GM23338 (cell line): ENCODE results near the gene SYMPK.

ENCODE experiments used
- CREB1 ChIP-seq: fragments of 250-450 bp; sonication (Bioruptor Pico); IDR thresholded peaks from 2 replicates; pipeline ENCODE4 v1.5.0; 2020; ENCODE audit warnings: low read depth, mild to moderate bottlenecking, moderate library complexity
- EZH2 ChIP-seq: fragments of 200-600 bp; sonication (generic); IDR thresholded peaks from one replicate; pipeline ENCODE4 v1.8.0; 2017; ENCODE audit warnings: antibody characterized with exemption, mild to moderate bottlenecking, low read depth; ENCODE audit not compliant: unreplicated experiment
- EZH2phosphoT487 ChIP-seq: fragments of 200-600 bp; sonication (generic); IDR thresholded peaks from one replicate; pipeline ENCODE4 v1.8.1; 2018; ENCODE audit warnings: antibody characterized with exemption; ENCODE audit not compliant: unreplicated experiment
- JUNB ChIP-seq: IDR thresholded peaks from one replicate; pipeline ENCODE4 v1.6.1; 2016; ENCODE audit warnings: antibody characterized with exemption; ENCODE audit not compliant: unreplicated experiment
- NANOG ChIP-seq: IDR thresholded peaks from 2 replicates; pipeline ENCODE4 v1.6.1; 2016; ENCODE audit warnings: antibody characterized with exemption, borderline replicate concordance
- POLR2AphosphoS5 ChIP-seq: IDR thresholded peaks from 2 replicates; pipeline ENCODE4 v1.6.1; 2016; ENCODE audit warnings: antibody characterized with exemption, low read depth
- STAT1 ChIP-seq: IDR thresholded peaks from one replicate; pipeline ENCODE4 v1.6.1; 2016; ENCODE audit warnings: antibody characterized with exemption; ENCODE audit not compliant: unreplicated experiment
- ZNF114 ChIP-seq: fragments of 250-450 bp; sonication (Bioruptor Pico); IDR thresholded peaks from 2 replicates; pipeline ENCODE4 v1.5.0; 2020; ENCODE audit warnings: mild to moderate bottlenecking, moderate library complexity
- ZNF331 ChIP-seq: fragments of 250-450 bp; sonication (Bioruptor Pico); IDR thresholded peaks from 2 replicates; pipeline ENCODE4 v1.5.0; 2020; ENCODE audit warnings: low read depth, mild to moderate bottlenecking, moderate library complexity
- TF ChIP-seq, protein P1 (sequence below), 2 experiments: fragments of 200-600 bp in 1 of 2; sonication (generic) in 1 of 2; conservative IDR thresholded peaks; 2 replicates each; pipeline versions ENCODE4 v1.5.1 to v1.6.1; 2016 to 2017; ENCODE audit warnings: antibody characterized with exemption in 2 of 2, low read depth in 2 of 2, mild to moderate bottlenecking in 2 of 2, moderate library complexity in 1 of 2
- TF ChIP-seq, protein P2 (sequence below): IDR thresholded peaks from one replicate; pipeline ENCODE4 v1.6.1; 2018; ENCODE audit warnings: antibody characterized with exemption; ENCODE audit not compliant: unreplicated experiment
- TF ChIP-seq, protein P3 (sequence below): IDR thresholded peaks from 2 replicates; pipeline ENCODE4 v1.6.1; 2016; ENCODE audit warnings: antibody characterized with exemption
- TF ChIP-seq, protein P4 (sequence below): fragments of 250-450 bp; sonication (Bioruptor Pico); IDR thresholded peaks from 2 replicates; pipeline ENCODE4 v1.5.0; 2020; ENCODE audit warnings: mild to moderate bottlenecking, moderate library complexity

DNA sequence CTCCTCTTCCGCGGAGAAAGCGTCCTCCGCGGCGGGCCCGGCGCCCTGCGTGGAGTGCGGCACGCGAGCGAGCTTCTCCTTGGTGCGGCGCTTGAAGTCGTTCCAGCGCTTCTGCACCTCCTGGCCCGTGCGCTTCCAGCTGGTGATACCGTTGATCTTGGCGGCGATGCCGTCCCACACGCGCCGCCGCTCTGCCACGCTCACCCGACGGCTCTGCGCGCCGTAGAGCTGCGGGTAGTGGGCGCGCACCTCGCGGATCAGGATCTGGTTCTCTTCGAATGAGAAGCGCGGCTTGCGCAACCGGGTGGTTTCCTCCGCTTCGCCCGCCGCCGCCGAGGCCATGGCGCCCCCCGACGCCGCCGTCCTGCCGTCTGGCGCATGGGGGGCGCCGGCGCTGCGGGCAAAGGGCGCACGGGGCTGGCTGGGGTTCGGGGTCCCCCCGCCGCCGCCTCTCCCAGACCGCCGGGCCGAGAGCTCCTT, 38.5 kb upstream of the SYMPK start:
- TF ChIP-seq, protein P1, sequence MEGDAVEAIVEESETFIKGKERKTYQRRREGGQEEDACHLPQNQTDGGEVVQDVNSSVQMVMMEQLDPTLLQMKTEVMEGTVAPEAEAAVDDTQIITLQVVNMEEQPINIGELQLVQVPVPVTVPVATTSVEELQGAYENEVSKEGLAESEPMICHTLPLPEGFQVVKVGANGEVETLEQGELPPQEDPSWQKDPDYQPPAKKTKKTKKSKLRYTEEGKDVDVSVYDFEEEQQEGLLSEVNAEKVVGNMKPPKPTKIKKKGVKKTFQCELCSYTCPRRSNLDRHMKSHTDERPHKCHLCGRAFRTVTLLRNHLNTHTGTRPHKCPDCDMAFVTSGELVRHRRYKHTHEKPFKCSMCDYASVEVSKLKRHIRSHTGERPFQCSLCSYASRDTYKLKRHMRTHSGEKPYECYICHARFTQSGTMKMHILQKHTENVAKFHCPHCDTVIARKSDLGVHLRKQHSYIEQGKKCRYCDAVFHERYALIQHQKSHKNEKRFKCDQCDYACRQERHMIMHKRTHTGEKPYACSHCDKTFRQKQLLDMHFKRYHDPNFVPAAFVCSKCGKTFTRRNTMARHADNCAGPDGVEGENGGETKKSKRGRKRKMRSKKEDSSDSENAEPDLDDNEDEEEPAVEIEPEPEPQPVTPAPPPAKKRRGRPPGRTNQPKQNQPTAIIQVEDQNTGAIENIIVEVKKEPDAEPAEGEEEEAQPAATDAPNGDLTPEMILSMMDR (conservative IDR thresholded peaks at IDR 0.05; ENCODE audit: low read depth in 2 of 2), result no peak
- TF ChIP-seq POLR2AphosphoS5, result no peak
- TF ChIP-seq EZH2, result no peak
- TF ChIP-seq, protein P2, sequence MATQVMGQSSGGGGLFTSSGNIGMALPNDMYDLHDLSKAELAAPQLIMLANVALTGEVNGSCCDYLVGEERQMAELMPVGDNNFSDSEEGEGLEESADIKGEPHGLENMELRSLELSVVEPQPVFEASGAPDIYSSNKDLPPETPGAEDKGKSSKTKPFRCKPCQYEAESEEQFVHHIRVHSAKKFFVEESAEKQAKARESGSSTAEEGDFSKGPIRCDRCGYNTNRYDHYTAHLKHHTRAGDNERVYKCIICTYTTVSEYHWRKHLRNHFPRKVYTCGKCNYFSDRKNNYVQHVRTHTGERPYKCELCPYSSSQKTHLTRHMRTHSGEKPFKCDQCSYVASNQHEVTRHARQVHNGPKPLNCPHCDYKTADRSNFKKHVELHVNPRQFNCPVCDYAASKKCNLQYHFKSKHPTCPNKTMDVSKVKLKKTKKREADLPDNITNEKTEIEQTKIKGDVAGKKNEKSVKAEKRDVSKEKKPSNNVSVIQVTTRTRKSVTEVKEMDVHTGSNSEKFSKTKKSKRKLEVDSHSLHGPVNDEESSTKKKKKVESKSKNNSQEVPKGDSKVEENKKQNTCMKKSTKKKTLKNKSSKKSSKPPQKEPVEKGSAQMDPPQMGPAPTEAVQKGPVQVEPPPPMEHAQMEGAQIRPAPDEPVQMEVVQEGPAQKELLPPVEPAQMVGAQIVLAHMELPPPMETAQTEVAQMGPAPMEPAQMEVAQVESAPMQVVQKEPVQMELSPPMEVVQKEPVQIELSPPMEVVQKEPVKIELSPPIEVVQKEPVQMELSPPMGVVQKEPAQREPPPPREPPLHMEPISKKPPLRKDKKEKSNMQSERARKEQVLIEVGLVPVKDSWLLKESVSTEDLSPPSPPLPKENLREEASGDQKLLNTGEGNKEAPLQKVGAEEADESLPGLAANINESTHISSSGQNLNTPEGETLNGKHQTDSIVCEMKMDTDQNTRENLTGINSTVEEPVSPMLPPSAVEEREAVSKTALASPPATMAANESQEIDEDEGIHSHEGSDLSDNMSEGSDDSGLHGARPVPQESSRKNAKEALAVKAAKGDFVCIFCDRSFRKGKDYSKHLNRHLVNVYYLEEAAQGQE, result no peak
- no peak for TF ChIP-seq EZH2phosphoT487
- no peak for TF ChIP-seq STAT1
- TF ChIP-seq JUNB, result no peak
- no peak for TF ChIP-seq ZNF114 (CRISPR knock-in tag)
- no peak for TF ChIP-seq NANOG
- TF ChIP-seq CREB1 (CRISPR knock-in tag), result no peak
- TF ChIP-seq, protein P3, sequence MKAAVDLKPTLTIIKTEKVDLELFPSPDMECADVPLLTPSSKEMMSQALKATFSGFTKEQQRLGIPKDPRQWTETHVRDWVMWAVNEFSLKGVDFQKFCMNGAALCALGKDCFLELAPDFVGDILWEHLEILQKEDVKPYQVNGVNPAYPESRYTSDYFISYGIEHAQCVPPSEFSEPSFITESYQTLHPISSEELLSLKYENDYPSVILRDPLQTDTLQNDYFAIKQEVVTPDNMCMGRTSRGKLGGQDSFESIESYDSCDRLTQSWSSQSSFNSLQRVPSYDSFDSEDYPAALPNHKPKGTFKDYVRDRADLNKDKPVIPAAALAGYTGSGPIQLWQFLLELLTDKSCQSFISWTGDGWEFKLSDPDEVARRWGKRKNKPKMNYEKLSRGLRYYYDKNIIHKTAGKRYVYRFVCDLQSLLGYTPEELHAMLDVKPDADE, result no peak
- TF ChIP-seq ZNF331, result no peak
- TF ChIP-seq, protein P4, sequence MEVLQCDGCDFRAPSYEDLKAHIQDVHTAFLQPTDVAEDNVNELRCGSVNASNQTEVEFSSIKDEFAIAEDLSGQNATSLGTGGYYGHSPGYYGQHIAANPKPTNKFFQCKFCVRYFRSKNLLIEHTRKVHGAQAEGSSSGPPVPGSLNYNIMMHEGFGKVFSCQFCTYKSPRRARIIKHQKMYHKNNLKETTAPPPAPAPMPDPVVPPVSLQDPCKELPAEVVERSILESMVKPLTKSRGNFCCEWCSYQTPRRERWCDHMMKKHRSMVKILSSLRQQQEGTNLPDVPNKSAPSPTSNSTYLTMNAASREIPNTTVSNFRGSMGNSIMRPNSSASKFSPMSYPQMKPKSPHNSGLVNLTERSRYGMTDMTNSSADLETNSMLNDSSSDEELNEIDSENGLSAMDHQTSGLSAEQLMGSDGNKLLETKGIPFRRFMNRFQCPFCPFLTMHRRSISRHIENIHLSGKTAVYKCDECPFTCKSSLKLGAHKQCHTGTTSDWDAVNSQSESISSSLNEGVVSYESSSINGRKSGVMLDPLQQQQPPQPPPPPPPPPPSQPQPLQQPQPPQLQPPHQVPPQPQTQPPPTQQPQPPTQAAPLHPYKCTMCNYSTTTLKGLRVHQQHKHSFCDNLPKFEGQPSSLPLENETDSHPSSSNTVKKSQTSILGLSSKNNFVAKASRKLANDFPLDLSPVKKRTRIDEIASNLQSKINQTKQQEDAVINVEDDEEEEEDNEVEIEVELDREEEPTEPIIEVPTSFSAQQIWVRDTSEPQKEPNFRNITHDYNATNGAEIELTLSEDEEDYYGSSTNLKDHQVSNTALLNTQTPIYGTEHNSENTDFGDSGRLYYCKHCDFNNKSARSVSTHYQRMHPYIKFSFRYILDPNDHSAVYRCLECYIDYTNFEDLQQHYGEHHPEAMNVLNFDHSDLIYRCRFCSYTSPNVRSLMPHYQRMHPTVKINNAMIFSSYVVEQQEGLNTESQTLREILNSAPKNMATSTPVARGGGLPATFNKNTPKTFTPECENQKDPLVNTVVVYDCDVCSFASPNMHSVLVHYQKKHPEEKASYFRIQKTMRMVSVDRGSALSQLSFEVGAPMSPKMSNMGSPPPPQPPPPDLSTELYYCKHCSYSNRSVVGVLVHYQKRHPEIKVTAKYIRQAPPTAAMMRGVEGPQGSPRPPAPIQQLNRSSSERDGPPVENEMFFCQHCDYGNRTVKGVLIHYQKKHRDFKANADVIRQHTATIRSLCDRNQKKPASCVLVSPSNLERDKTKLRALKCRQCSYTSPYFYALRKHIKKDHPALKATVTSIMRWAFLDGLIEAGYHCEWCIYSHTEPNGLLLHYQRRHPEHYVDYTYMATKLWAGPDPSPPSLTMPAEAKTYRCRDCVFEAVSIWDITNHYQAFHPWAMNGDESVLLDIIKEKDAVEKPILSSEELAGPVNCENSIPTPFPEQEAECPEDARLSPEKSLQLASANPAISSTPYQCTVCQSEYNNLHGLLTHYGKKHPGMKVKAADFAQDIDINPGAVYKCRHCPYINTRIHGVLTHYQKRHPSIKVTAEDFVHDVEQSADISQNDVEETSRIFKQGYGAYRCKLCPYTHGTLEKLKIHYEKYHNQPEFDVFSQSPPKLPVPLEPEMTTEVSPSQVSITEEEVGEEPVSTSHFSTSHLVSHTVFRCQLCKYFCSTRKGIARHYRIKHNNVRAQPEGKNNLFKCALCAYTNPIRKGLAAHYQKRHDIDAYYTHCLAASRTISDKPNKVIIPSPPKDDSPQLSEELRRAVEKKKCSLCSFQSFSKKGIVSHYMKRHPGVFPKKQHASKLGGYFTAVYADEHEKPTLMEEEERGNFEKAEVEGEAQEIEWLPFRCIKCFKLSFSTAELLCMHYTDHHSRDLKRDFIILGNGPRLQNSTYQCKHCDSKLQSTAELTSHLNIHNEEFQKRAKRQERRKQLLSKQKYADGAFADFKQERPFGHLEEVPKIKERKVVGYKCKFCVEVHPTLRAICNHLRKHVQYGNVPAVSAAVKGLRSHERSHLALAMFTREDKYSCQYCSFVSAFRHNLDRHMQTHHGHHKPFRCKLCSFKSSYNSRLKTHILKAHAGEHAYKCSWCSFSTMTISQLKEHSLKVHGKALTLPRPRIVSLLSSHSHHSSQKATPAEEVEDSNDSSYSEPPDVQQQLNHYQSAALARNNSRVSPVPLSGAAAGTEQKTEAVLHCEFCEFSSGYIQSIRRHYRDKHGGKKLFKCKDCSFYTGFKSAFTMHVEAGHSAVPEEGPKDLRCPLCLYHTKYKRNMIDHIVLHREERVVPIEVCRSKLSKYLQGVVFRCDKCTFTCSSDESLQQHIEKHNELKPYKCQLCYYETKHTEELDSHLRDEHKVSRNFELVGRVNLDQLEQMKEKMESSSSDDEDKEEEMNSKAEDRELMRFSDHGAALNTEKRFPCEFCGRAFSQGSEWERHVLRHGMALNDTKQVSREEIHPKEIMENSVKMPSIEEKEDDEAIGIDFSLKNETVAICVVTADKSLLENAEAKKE (CRISPR knock-in tag), result no peak
